Endothelial cell (in vitro differentiated cells): ENCODE data around the gene CDK13. TPM values are rescaled to one million over a fixed set of nuclear protein-coding genes. Genes with fewer than 3 reads are reported as not detected.

Experiments used
- DNase-seq: peaks from one replicate; pipeline ENCODE4 v3.0.0; 2021; ENCODE audit warnings: low spot score
- H3K27ac Mint-ChIP-seq: one replicate; pipeline ENCODE4 v1.8.0; 2021; ENCODE audit warnings: mixed read lengths, inconsistent platforms; ENCODE audit not compliant: unreplicated experiment
- H3K27me3 Mint-ChIP-seq: one replicate; pipeline ENCODE4 v1.8.0; 2021; ENCODE audit warnings: mild to moderate bottlenecking, moderate library complexity, mixed read lengths, inconsistent platforms; ENCODE audit not compliant: unreplicated experiment
- H3K36me3 Mint-ChIP-seq: one replicate; pipeline ENCODE4 v1.8.0; 2021; ENCODE audit warnings: mild to moderate bottlenecking, low read depth, mixed read lengths, inconsistent platforms; ENCODE audit not compliant: unreplicated experiment
- H3K4me1 Mint-ChIP-seq: one replicate; pipeline ENCODE4 v1.8.0; 2021; ENCODE audit warnings: mild to moderate bottlenecking, mixed read lengths, inconsistent platforms; ENCODE audit not compliant: unreplicated experiment
- H3K4me3 Mint-ChIP-seq: one replicate; pipeline ENCODE4 v1.8.0; 2021; ENCODE audit warnings: mild to moderate bottlenecking, mixed read lengths, inconsistent platforms; ENCODE audit not compliant: unreplicated experiment
- H3K9me3 Mint-ChIP-seq: one replicate; pipeline ENCODE4 v1.8.0; 2021; ENCODE audit warnings: mixed read lengths, inconsistent platforms; ENCODE audit not compliant: unreplicated experiment
- CTCF ChIP-seq: fragments of 200-600 bp; sonication (generic); IDR thresholded peaks from one replicate; pipeline ENCODE4 v1.5.0; 2021; ENCODE audit warnings: antibody characterized with exemption; ENCODE audit not compliant: unreplicated experiment
- total RNA-seq: library from RNA; stranded (reverse); fragmentation: NEBNext Ultra II Directional; extraction: Animal tissue kit (Norgen Biotek cat#: 25700); gene quantifications from one replicate; pipeline ENCODE4 v1.2.1, GENCODE V29; 2021; ENCODE audit not compliant: unreplicated experiment

Gene CDK13
- total RNA-seq, 1 donor from 2014 or later: 52.9 TPM

GRCh38 chr7:40014376-40014775 lies 64.3 kb downstream of the CDK13 start:
- no peak for TF ChIP-seq CTCF
- Mint-ChIP-seq H3K4me3 (no peak overlapping the region), H3K4me1 (no peaks in the 10 kb centered on the region), H3K27me3 (no peaks in the 10 kb centered on the region), H3K36me3 (peaks cover 7% of the 10 kb centered on the region), H3K27ac (no peak overlapping the region), H3K9me3 (no peaks in the 10 kb centered on the region)
- no peak for DNase-seq

GRCh38 chr7:40015790-40016296 lies 65.8 kb downstream of the CDK13 start:
- Mint-ChIP-seq H3K4me3 (no peak overlapping the region), H3K9me3 (no peaks in the 10 kb centered on the region), H3K36me3 (peaks cover 5% of the 10 kb centered on the region), H3K27me3 (no peaks in the 10 kb centered on the region), H3K4me1 (no peaks in the 10 kb centered on the region), H3K27ac (no peak overlapping the region)
- DNase-seq: no peak
- TF ChIP-seq CTCF: no peak

GRCh38 chr7:40019558-40019957 lies 69.5 kb downstream of the CDK13 start:
- DNase-seq: no peak
- Mint-ChIP-seq H3K36me3 (peaks cover 5% of the 10 kb centered on the region), H3K27ac (no peak overlapping the region), H3K4me3 (no peak overlapping the region), H3K27me3 (no peaks in the 10 kb centered on the region), H3K4me1 (peaks cover 3% of the 10 kb centered on the region), H3K9me3 (no peaks in the 10 kb centered on the region)
- no peak for TF ChIP-seq CTCF

- H3K9me3 Mint-ChIP-seq: no peaks in the 10 kb centered on the region
- no peaks in the 10 kb centered on the region for H3K27me3 Mint-ChIP-seq
- H3K4me1 Mint-ChIP-seq: peaks cover 3% of the 10 kb centered on the region
- no peaks in the 10 kb centered on the region for H3K36me3 Mint-ChIP-seq
- H3K4me3 Mint-ChIP-seq: no peak overlapping the region
- TF ChIP-seq CTCF: no peak
- peak overlapping the region; percentile 27 for H3K27ac Mint-ChIP-seq
- no peak for DNase-seq
Measured at GRCh38 chr7:40024048-40024447, 74.0 kb downstream of the CDK13 start.

GRCh38 chr7:40024841-40025240 lies 74.8 kb downstream of the CDK13 start:
- TF ChIP-seq CTCF: no peak
- Mint-ChIP-seq H3K27ac (no peak overlapping the region), H3K9me3 (no peaks in the 10 kb centered on the region), H3K27me3 (no peaks in the 10 kb centered on the region), H3K4me1 (peaks cover 3% of the 10 kb centered on the region), H3K4me3 (no peak overlapping the region), H3K36me3 (no peaks in the 10 kb centered on the region)
- no peak for DNase-seq
